HL-60 (cell line): ENCODE measurements around the gene HS3ST2.
"Not testable (repeated sequence)": the region's sequence is repeated elsewhere in the genome, so short reads cannot be mapped to it uniquely, and the experiment has no call there.

Experiments
- DNase-seq, 2 experiments: peaks; one replicate each; pipeline ENCODE4 v3.0.0-alpha.2; 2010 to 2020; ENCODE audit warnings: low read depth in 1 of 2, low spot score in 1 of 2
- H3K27ac ChIP-seq: fragments of 250-450 bp; sonication (Bioruptor Pico); replicated peaks from 2 replicates; pipeline ENCODE4 v1.5.1; 2020; ENCODE audit warnings: mild to moderate bottlenecking, moderate library complexity
- H3K27me3 ChIP-seq: fragments of 250-450 bp; sonication (Bioruptor Pico); 2 replicates; pipeline ENCODE4 v1.5.1; 2021; ENCODE audit warnings: mild to moderate bottlenecking, moderate library complexity; ENCODE audit not compliant: insufficient read depth, poor library complexity, severe bottlenecking
- H3K4me3 ChIP-seq: replicated peaks from 2 replicates; pipeline ENCODE4 v1.5.1; 2011; ENCODE audit warnings: mild to moderate bottlenecking, control low read depth, low read length; ENCODE audit not compliant: insufficient read depth
- CTCF ChIP-seq: IDR thresholded peaks from one replicate; pipeline ENCODE4 v1.5.1; 2011; ENCODE audit warnings: low read length, control low read depth, inconsistent platforms; ENCODE audit not compliant: insufficient read depth
- GABPA ChIP-seq: IDR thresholded peaks from 2 replicates; pipeline ENCODE4 v1.6.1; 2012; ENCODE audit warnings: low read depth
- POLR2AphosphoS5 ChIP-seq: IDR thresholded peaks from 2 replicates; pipeline ENCODE4 v1.6.1; 2012; ENCODE audit warnings: low read depth
- REST ChIP-seq: IDR thresholded peaks from 2 replicates; pipeline ENCODE4 v1.6.1; 2012; ENCODE audit warnings: low read depth; ENCODE audit not compliant: insufficient replicate concordance
- SPI1 ChIP-seq: IDR thresholded peaks from 2 replicates; pipeline ENCODE4 v1.6.1; 2012; ENCODE audit warnings: low read depth, mild to moderate bottlenecking, borderline replicate concordance

HS3ST2 gene

GRCh38 chr16:22939744-22940363 is 125.9 kb downstream of the HS3ST2 start:
- not testable (repeated sequence) for H3K27me3 ChIP-seq, H3K27ac ChIP-seq, DNase-seq, H3K4me3 ChIP-seq

- H3K27ac ChIP-seq = no peak overlapping the region
- H3K27me3 ChIP-seq = peaks cover 3% of the 10 kb centered on the region
- TF ChIP-seq POLR2AphosphoS5 = no peak
- no peak for TF ChIP-seq CTCF
- no peak for TF ChIP-seq SPI1
- TF ChIP-seq GABPA = no peak
- TF ChIP-seq REST = no peak
- DNase-seq = no peak
- no peak overlapping the region for H3K4me3 ChIP-seq
Measured at GRCh38 chr16:22941970-22942501, 128.1 kb downstream of the HS3ST2 start.

- TF ChIP-seq REST (no peak), POLR2AphosphoS5 (no peak)
- no peak for DNase-seq
Measured at GRCh38 chr16:22942811-22943210, 128.8 kb downstream of the HS3ST2 start.

GRCh38 chr16:22945361-22945760 is 131.4 kb downstream of the HS3ST2 start:
- DNase-seq = no peak
- no peak overlapping the region for H3K27ac ChIP-seq
- TF ChIP-seq POLR2AphosphoS5 (no peak), CTCF (no peak), REST (no peak), SPI1 (no peak), GABPA (no peak)
- H3K27me3 ChIP-seq = peaks cover 13% of the 10 kb centered on the region
- no peak overlapping the region for H3K4me3 ChIP-seq

More at GRCh38 chr16:22942811-22943210, 128.8 kb downstream of the HS3ST2 start:
- Histone ChIP-seq H3K27ac (no peak overlapping the region), H3K4me3 (no peak overlapping the region), H3K27me3 (peaks cover 6% of the 10 kb centered on the region)
